Transverse colon (tissue), 4 donors: Measurements from ENCODE around the gene DPYD. TPM values are rescaled to one million over a fixed set of nuclear protein-coding genes. Genes with fewer than 3 reads are reported as not detected.

ENCODE experiments used
- DNase-seq: peaks from one replicate; pipeline ENCODE4 v3.0.0-alpha.2; 2019
- H3K27ac ChIP-seq, 4 donors: fragments of 200-600 bp; sonication (generic); 2 replicates each; pipeline ENCODE4 v1.5.1; 2016 to 2018; ENCODE audit warnings: inconsistent platforms in 4 of 4
- H3K27me3 ChIP-seq: fragments of 200-600 bp; sonication (generic); 2 replicates; pipeline ENCODE4 v1.5.1; 2017; ENCODE audit warnings: inconsistent platforms
- H3K36me3 ChIP-seq, 4 donors: fragments of 200-600 bp; sonication (generic); 2 replicates each; pipeline ENCODE4 v1.5.1; 2017 to 2019; ENCODE audit warnings: inconsistent platforms in 4 of 4
- H3K4me1 ChIP-seq, 4 donors: fragments of 200-600 bp; sonication (generic); 2 replicates each; pipeline ENCODE4 v1.5.1; 2017 to 2020; ENCODE audit warnings: inconsistent platforms in 4 of 4
- H3K4me3 ChIP-seq, 4 donors: fragments of 200-600 bp; sonication (generic); 1 replicate in 1 of 4; 2 replicates in 3 of 4; pipeline versions ENCODE4 v1.5.1 to v1.6.1; 2017 to 2019; ENCODE audit warnings: inconsistent platforms in 4 of 4
- H3K9me3 ChIP-seq, 2 donors: fragments of 200-600 bp; sonication (generic); 2 replicates each; pipeline ENCODE4 v1.5.1; 2017 to 2019; ENCODE audit warnings: inconsistent platforms in 2 of 2
- EP300 ChIP-seq: sonication (generic); formaldehyde crosslinking; IDR thresholded peaks from one replicate; pipeline ENCODE4 v1.6.1; 2017; ENCODE audit warnings: antibody characterized with exemption, low read depth
- POLR2A ChIP-seq: fragments of 450-650 bp; IDR thresholded peaks from one replicate; pipeline ENCODE4 v1.6.1; 2016; ENCODE audit warnings: antibody characterized with exemption, mild to moderate bottlenecking, moderate library complexity
- POLR2AphosphoS5 ChIP-seq, 3 donors: sonication (generic); formaldehyde crosslinking; IDR thresholded peaks; one replicate each; pipeline ENCODE4 v1.6.1; 2016; ENCODE audit warnings: antibody characterized with exemption in 3 of 3
- WGBS, 2 donors: methylation state at CpG; one replicate each; pipeline ENCODE4 v1.1.5; 2018; ENCODE audit warnings: low coverage in 1 of 2; 5-methylcytosine and 5-hydroxymethylcytosine counted together
- in situ Hi-C, 4 donors: fragments of 200-750 bp; cut with MboI; loops; one replicate each; pipeline versions ENCODE4 v1.15.0 to v1.15.1; 2017; ENCODE audit warnings: low sequenced_read_pairs in 3 of 4, low pct_ligation_motif_present in 1 of 4, low pct_unique_long_range_greater_than_20kb in 1 of 4
- intact Hi-C: fragments of 100-400 bp; cut with DNase I; formaldehyde crosslinking; loops from one replicate; pipeline ENCODE4 v1.15.1; 2023; ENCODE audit warnings: low total_unique reads
- total RNA-seq, 4 donors: library from RNA; depleted of rRNA; stranded (reverse); fragments of >200 nt; gene quantifications; one replicate each; pipeline ENCODE4 v1.1.0, GENCODE V29; 2016
- TF ChIP-seq, protein P1 (sequence below), 5 experiments: fragments of 200-600 bp in 3 of 5; fragments of 450-650 bp in 2 of 5; sonication (generic) in 3 of 5; IDR thresholded peaks; 1 replicate in 2 of 5; 2 replicates in 3 of 5; pipeline ENCODE4 v1.5.1; 2016 to 2017; ENCODE audit warnings: antibody characterized with exemption in 5 of 5, inconsistent platforms in 3 of 5, mild to moderate bottlenecking in 2 of 5, moderate library complexity in 1 of 5

Gene DPYD
- total RNA-seq, 4 donors from 2014 or later, result 11.2 to 34.8 (median 26.0) TPM

DNA sequence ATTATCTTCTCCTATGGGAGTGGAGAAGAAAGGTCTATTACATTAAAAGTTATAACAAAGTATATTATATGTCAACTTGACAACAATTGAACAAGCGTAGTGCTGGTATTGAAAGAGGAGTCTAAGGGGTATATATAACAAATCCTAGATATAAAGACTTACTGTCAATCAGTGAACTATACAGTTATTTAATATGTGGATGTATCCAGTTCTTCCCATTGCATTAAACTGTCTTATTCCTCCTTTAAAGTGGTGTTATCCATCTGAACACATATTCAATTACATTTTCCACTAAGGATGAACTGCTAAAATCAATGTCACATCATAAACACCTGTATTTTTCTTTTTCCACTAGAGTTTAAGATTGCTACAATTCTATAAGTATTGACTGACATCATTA, 438.8 kb downstream of the DPYD start:
- intact Hi-C loops, result no loop called here
- TF ChIP-seq, protein P1, sequence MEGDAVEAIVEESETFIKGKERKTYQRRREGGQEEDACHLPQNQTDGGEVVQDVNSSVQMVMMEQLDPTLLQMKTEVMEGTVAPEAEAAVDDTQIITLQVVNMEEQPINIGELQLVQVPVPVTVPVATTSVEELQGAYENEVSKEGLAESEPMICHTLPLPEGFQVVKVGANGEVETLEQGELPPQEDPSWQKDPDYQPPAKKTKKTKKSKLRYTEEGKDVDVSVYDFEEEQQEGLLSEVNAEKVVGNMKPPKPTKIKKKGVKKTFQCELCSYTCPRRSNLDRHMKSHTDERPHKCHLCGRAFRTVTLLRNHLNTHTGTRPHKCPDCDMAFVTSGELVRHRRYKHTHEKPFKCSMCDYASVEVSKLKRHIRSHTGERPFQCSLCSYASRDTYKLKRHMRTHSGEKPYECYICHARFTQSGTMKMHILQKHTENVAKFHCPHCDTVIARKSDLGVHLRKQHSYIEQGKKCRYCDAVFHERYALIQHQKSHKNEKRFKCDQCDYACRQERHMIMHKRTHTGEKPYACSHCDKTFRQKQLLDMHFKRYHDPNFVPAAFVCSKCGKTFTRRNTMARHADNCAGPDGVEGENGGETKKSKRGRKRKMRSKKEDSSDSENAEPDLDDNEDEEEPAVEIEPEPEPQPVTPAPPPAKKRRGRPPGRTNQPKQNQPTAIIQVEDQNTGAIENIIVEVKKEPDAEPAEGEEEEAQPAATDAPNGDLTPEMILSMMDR (IDR thresholded peaks at IDR 0.05), result no peak
- TF ChIP-seq EP300 (no peak), POLR2AphosphoS5 (IDR thresholded peaks at IDR 0.05) (no peak), POLR2A (no peak)
- no peak overlapping the region for H3K4me3 ChIP-seq
- DNase-seq, result no peak
- no peaks in the 10 kb centered on the region for H3K36me3 ChIP-seq
- H3K4me1 ChIP-seq, result no peaks in the 10 kb centered on the region
- 84 to 89% methylated on average over 1 of the region's 1 CpG for WGBS, 2 donors
- in situ Hi-C loops, result no loop called here
- H3K27me3 ChIP-seq, result no peaks in the 10 kb centered on the region
- no peak overlapping the region for H3K27ac ChIP-seq
- no peaks in the 10 kb centered on the region for H3K9me3 ChIP-seq

DNA sequence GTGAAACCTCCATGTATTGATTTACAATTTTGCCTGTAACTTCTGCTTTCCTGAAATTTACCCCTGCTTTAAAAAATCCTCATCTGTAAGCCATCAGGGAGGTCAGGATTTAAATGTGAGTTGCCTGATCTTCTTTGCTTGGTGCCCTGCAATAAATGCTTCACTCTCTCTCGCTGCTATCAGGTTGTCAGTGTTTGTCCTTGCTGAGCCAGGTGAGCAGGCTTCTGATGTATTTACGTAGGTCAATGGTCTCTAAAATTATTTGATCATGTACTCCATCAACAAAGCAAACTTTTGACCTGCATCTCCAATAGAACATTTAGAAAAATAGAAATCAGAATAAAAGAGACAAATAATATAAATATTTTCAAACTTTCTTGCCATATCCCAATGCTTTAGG, 453.4 kb downstream of the DPYD start:
- 78% methylated on average over 2 of the region's 2 CpGs; no CpG with 5 or more reads in 1 of the 2 donors for WGBS, 2 donors
- in situ Hi-C loops, result no loop called here
- DNase-seq, result no peak

DNA sequence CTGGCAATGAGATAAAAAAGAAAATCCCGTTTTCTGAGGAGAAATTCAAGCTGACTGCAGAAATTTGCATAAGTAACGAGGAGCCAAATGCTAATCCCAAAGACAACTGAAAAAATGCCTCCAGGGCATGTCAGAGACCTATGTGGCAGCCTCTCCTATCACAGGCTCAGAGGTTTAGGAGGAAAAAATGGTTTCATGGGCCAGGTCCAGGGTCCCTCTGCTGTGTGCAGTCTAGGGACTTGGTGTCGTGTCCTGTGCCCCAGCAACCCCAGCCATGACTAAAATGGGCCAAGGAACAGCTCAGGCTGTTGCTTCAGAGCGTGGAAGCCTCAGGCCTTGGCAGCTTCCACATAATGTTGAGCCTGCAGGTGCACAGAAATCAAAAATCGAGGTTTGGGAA, 456.5 kb downstream of the DPYD start:
- Histone ChIP-seq H3K36me3 (no peaks in the 10 kb centered on the region), H3K27me3 (no peaks in the 10 kb centered on the region), H3K9me3 (no peaks in the 10 kb centered on the region), H3K27ac (no peak overlapping the region), H3K4me1 (no peaks in the 10 kb centered on the region), H3K4me3 (no peak overlapping the region)
- in situ Hi-C loops (no loop called here), intact Hi-C loops (no loop called here)
- DNase-seq, result no peak
- TF ChIP-seq, protein P1 (IDR thresholded peaks at IDR 0.05), result no peak
- TF ChIP-seq POLR2A (no peak), POLR2AphosphoS5 (IDR thresholded peaks at IDR 0.05) (no peak), EP300 (no peak)
- 80% methylated on average over 5 of the region's 5 CpGs; no CpG with 5 or more reads in 1 of the 2 donors for WGBS, 2 donors

More for the DNA sequence above, 453.4 kb downstream of the DPYD start:
- no peaks in the 10 kb centered on the region for H3K9me3 ChIP-seq
- H3K27me3 ChIP-seq, result no peaks in the 10 kb centered on the region
- intact Hi-C loops, result no loop called here
- H3K4me1 ChIP-seq, result no peaks in the 10 kb centered on the region
- no peak overlapping the region for H3K4me3 ChIP-seq
- no peak overlapping the region for H3K27ac ChIP-seq
- H3K36me3 ChIP-seq, result no peaks in the 10 kb centered on the region
- no peak for TF ChIP-seq POLR2A
- TF ChIP-seq, protein P1 (IDR thresholded peaks at IDR 0.05), result no peak
- TF ChIP-seq POLR2AphosphoS5 (IDR thresholded peaks at IDR 0.05), result no peak

DNA sequence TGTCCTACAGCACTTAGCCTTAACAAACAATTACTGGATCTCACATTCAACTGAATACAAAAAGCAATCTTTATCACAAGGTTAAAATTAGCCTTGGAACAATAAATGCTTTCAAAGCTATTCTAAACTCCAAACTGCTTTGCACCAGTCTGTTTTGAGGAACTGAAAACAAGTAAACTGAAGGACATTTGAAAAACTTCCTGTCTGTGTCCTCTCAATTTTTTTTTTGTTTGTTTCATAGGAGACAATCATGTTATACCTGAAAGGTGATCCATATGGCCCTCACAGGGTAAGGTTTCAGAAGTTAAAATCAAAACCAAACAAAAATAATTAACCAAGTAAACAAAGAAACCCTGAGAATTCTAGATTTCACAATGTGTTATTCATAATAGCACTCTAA, 459.1 kb downstream of the DPYD start:
- H3K27ac ChIP-seq, result no peak overlapping the region
- H3K4me3 ChIP-seq, result no peak overlapping the region
- no peak for TF ChIP-seq POLR2AphosphoS5 (IDR thresholded peaks at IDR 0.05)
- TF ChIP-seq, protein P1 (IDR thresholded peaks at IDR 0.05), result no peak
- no peak for TF ChIP-seq EP300
- no peak for TF ChIP-seq POLR2A
- H3K27me3 ChIP-seq, result no peaks in the 10 kb centered on the region
- DNase-seq, result no peak
- no peaks in the 10 kb centered on the region for H3K36me3 ChIP-seq
- in situ Hi-C loops (no loop called here), intact Hi-C loops (no loop called here)
- no peaks in the 10 kb centered on the region for H3K9me3 ChIP-seq
- H3K4me1 ChIP-seq, result no peaks in the 10 kb centered on the region
